Caco-2 (cell line): ENCODE results near the gene ERMAP. TPM values are rescaled to one million over a fixed set of nuclear protein-coding genes. Genes with fewer than 3 reads are reported as not detected.

Experiments
- BruUV-seq: library from RNA; stranded (reverse); fragments of 400-500 nt; replicated peaks from 2 replicates; lab custom pipeline; 2021; lab: Mats Ljungman, UMichigan
- CTCF ChIA-PET: fragments of 300-600 bp; sonication (Branson Sonifier 250); formaldehyde crosslinking; loops from one replicate; lab custom pipeline; 2022; ENCODE audit warnings: antibody characterized with exemption; lab: Charles Lee
- POLR2A ChIA-PET: fragments of 300-600 bp; sonication (Branson Sonifier 250); formaldehyde crosslinking; loops from one replicate; lab custom pipeline; 2022; ENCODE audit warnings: antibody characterized with exemption; lab: Charles Lee
- DNase-seq, 2 experiments: peaks; one replicate each; pipeline versions ENCODE4 v3.0.0 to v3.0.0-alpha.2; 2020 to 2022
- H3K27me3 ChIP-seq: replicated peaks from 2 replicates; pipeline ENCODE4 v1.6.0; 2011; ENCODE audit warnings: low read length; ENCODE audit not compliant: control insufficient read depth, insufficient read depth
- H3K36me3 ChIP-seq: 2 replicates; pipeline ENCODE4 v1.5.1; 2011; ENCODE audit warnings: low read length; ENCODE audit not compliant: control insufficient read depth, insufficient read depth
- H3K4me1 ChIP-seq: fragments of 250-450 bp; sonication (Bioruptor Pico); 2 replicates; pipeline ENCODE4 v1.5.1; 2020; ENCODE audit warnings: mild to moderate bottlenecking
- H3K4me3 ChIP-seq: 2 replicates; pipeline ENCODE4 v1.5.1; 2011; ENCODE audit warnings: low read depth, mild to moderate bottlenecking, control low read depth, low read length
- H3K9me3 ChIP-seq: fragments of 250-450 bp; sonication (Bioruptor Pico); 2 replicates; pipeline ENCODE4 v1.5.1; 2020; ENCODE audit warnings: mild to moderate bottlenecking, moderate library complexity
- H3K27ac Mint-ChIP-seq: one replicate; pipeline ENCODE4 v1.8.0; 2022; ENCODE audit warnings: mixed read lengths; ENCODE audit not compliant: unreplicated experiment
- H3K27me3 Mint-ChIP-seq: one replicate; pipeline ENCODE4 v1.8.0; 2022; ENCODE audit warnings: mixed read lengths; ENCODE audit not compliant: insufficient read depth, unreplicated experiment
- H3K36me3 Mint-ChIP-seq: one replicate; pipeline ENCODE4 v1.8.0; 2022; ENCODE audit warnings: mild to moderate bottlenecking, mixed read lengths; ENCODE audit not compliant: insufficient read depth, unreplicated experiment
- H3K4me1 Mint-ChIP-seq: one replicate; pipeline ENCODE4 v1.8.0; 2022; ENCODE audit warnings: low read depth, mixed read lengths; ENCODE audit not compliant: unreplicated experiment
- H3K4me3 Mint-ChIP-seq: one replicate; pipeline ENCODE4 v1.8.0; 2022; ENCODE audit warnings: mild to moderate bottlenecking, moderate library complexity, mixed read lengths; ENCODE audit not compliant: unreplicated experiment
- H3K9me3 Mint-ChIP-seq: one replicate; pipeline ENCODE4 v1.8.0; 2022; ENCODE audit warnings: mixed read lengths; ENCODE audit not compliant: unreplicated experiment
- intact Hi-C: fragments of 100-400 bp; cut with micrococcal nuclease; formaldehyde crosslinking; loops from one replicate; pipeline ENCODE4 v1.10.0; 2022; ENCODE audit not compliant: unreplicated experiment
- total RNA-seq: library from RNA; stranded (reverse); gene quantifications from 2 replicates; pipeline ENCODE4 v1.2.3, GENCODE V29; 2022
- TF ChIP-seq, protein P1 (sequence below), 2 experiments: fragments of 200-600 bp in 1 of 2; IDR thresholded peaks; 1 replicate in 1 of 2; 2 replicates in 1 of 2; pipeline versions ENCODE4 v1.5.1 to v1.8.0; 2011 to 2022; ENCODE audit warnings: antibody characterized with exemption in 1 of 2, control low read depth in 1 of 2, inconsistent platforms in 1 of 2, low read depth in 1 of 2, low read length in 1 of 2, mild to moderate bottlenecking in 1 of 2, moderate library complexity in 1 of 2; ENCODE audit not compliant: insufficient read depth in 1 of 2, severe bottlenecking in 1 of 2, unreplicated experiment in 1 of 2

The ERMAP gene
- total RNA-seq, 1 experiment from 2014 or later: 4.8 TPM

DNA sequence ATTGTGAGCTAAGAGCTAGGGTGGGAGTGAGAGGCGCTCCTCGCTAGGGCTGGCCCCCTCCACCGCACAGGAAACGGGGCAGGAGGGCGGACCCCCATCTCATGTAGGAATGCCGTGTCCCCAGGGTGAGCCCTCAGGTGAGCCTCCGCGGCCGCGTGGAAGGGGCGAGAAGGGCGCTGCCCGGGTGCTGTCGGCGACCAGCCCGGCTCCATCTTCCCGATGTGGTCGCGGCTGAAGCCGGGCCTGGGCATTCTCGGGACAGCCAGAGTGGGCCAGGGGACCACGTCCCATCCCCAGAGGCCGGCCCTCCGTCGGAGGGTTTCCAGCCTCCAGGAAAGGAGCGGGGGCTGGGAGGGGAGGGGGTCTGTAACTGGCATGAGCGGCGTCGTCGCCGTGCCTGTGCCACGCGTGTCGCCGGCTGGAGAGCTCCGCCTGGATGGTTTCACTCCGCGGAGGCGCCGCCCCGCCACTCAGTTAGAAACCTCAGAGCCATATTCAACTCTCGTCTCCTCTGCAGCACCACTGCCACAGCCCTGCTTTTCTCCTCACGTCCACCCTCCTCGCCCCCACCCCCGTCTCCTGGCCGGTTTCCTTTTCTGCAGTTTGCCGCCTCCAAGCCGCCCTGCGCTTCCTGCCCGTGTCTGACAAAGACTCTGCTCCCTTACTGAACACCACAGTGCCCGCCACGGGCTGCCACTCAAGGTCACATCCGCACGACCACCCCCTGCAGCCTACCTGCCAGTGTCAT, 31.8 kb upstream of the ERMAP start, which contains the start of gene TMEM269:
Gene TMEM269 (plus strand): TSS at position 46 of the 748 bp plus-strand sequence. CDS start 4,903 bp downstream, outside the sequence.
- POLR2A ChIA-PET: no interaction called here
- Mint-ChIP-seq H3K27me3 (no peaks in the 10 kb centered on the region), H3K4me3 (no peak within 1 kb of the TSS), H3K27ac (no peak within 1 kb of the TSS), H3K9me3 (no peaks in the 10 kb centered on the region), H3K36me3 (peaks cover 24% of the 10 kb centered on the region), H3K4me1 (no peaks in the 10 kb centered on the region)
- no peak within 1 kb of the TSS for H3K4me3 ChIP-seq
- H3K9me3 ChIP-seq: no peaks in the 10 kb centered on the region
- H3K36me3 ChIP-seq: no peaks in the 10 kb centered on the region
- BruUV-seq: no TSS peak
- no peaks in the 10 kb centered on the region for H3K4me1 ChIP-seq
- CTCF ChIA-PET: no interaction called here
- no peaks in the 10 kb centered on the region for H3K27me3 ChIP-seq
- TF ChIP-seq, protein P1, sequence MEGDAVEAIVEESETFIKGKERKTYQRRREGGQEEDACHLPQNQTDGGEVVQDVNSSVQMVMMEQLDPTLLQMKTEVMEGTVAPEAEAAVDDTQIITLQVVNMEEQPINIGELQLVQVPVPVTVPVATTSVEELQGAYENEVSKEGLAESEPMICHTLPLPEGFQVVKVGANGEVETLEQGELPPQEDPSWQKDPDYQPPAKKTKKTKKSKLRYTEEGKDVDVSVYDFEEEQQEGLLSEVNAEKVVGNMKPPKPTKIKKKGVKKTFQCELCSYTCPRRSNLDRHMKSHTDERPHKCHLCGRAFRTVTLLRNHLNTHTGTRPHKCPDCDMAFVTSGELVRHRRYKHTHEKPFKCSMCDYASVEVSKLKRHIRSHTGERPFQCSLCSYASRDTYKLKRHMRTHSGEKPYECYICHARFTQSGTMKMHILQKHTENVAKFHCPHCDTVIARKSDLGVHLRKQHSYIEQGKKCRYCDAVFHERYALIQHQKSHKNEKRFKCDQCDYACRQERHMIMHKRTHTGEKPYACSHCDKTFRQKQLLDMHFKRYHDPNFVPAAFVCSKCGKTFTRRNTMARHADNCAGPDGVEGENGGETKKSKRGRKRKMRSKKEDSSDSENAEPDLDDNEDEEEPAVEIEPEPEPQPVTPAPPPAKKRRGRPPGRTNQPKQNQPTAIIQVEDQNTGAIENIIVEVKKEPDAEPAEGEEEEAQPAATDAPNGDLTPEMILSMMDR (IDR thresholded peaks at IDR 0.05; ENCODE audit: insufficient read depth in 1 of 2, low read depth in 1 of 2, low read length in 1 of 2, severe bottlenecking in 1 of 2, unreplicated experiment in 1 of 2): no peak
- intact Hi-C loops: no loop called here
- DNase-seq: no peak

DNA sequence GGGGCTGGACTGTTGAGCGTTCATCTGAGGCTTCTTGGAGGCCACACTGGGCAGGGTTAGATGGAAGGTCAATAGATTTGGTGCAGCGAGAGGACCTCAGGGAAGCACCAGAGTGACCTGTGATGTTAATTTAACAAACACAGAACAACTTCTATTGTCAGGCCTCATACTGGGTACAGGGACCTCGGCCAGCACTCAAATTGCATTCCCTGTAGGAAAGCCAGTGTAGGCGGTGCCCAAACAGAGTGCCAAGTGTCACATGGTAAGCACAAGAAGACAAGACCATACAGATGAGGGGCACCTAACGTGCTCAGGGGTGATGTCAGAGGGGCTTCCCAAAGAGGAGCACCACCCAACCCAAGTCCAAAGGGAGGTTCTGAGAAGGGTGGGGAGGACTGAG, 30.8 kb upstream of the ERMAP start:
- ChIA-PET CTCF (no interaction called here), POLR2A (no interaction called here)
- BruUV-seq: no TSS peak
- no peak overlapping the region for H3K4me3 ChIP-seq
- intact Hi-C loops: no loop called here
- H3K36me3 Mint-ChIP-seq: peaks cover 20% of the 10 kb centered on the region
- no peaks in the 10 kb centered on the region for H3K36me3 ChIP-seq
- no peaks in the 10 kb centered on the region for H3K4me1 Mint-ChIP-seq
- no peak for DNase-seq
- no peaks in the 10 kb centered on the region for H3K9me3 Mint-ChIP-seq
- no peak overlapping the region for H3K27ac Mint-ChIP-seq
- H3K4me3 Mint-ChIP-seq: no peak overlapping the region
- no peaks in the 10 kb centered on the region for H3K9me3 ChIP-seq
- no peaks in the 10 kb centered on the region for H3K4me1 ChIP-seq
- no peaks in the 10 kb centered on the region for H3K27me3 ChIP-seq
- TF ChIP-seq, protein P1 (IDR thresholded peaks at IDR 0.05; ENCODE audit: insufficient read depth in 1 of 2, low read depth in 1 of 2, low read length in 1 of 2, severe bottlenecking in 1 of 2, unreplicated experiment in 1 of 2): no peak
- H3K27me3 Mint-ChIP-seq: no peaks in the 10 kb centered on the region

DNA sequence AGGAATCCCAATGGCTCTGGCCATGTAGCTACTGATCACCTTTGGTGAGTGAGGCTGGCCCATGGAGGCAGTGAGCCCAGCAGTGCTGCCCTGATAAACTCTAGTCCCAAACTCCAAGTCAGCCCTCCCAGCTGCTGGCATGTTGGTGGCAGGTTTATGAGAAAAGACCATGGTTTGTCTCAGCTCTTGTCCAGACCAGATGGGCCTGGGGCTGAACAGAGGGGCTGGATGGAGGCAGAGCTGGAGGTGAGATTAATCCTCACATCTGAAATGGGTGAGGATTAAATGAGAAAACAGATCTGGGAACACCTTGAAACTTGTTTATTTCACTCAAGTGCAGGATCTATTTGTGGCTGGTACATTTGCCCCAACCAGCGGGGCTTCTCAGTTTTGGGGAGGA, 28.9 kb upstream of the ERMAP start:
- no peaks in the 10 kb centered on the region for H3K9me3 Mint-ChIP-seq
- Histone ChIP-seq H3K36me3 (no peaks in the 10 kb centered on the region), H3K4me3 (no peak overlapping the region), H3K4me1 (no peaks in the 10 kb centered on the region), H3K27me3 (no peaks in the 10 kb centered on the region), H3K9me3 (no peaks in the 10 kb centered on the region)
- no TSS peak for BruUV-seq
- no peaks in the 10 kb centered on the region for H3K27me3 Mint-ChIP-seq
- CTCF ChIA-PET: no interaction called here
- TF ChIP-seq, protein P1 (IDR thresholded peaks at IDR 0.05; ENCODE audit: insufficient read depth in 1 of 2, low read depth in 1 of 2, low read length in 1 of 2, severe bottlenecking in 1 of 2, unreplicated experiment in 1 of 2): no peak
- no peak overlapping the region for H3K27ac Mint-ChIP-seq
- H3K4me3 Mint-ChIP-seq: no peak overlapping the region
- H3K4me1 Mint-ChIP-seq: no peaks in the 10 kb centered on the region
- H3K36me3 Mint-ChIP-seq: peaks cover 15% of the 10 kb centered on the region
- POLR2A ChIA-PET: interaction anchor here (0.6 kb wide), 1 partner anchor 86 kb away, joined by 11 read pairs; no protein-coding TSS in a partner anchor
- intact Hi-C loops: no loop called here
- DNase-seq: no peak
